Stimulated activated CD8-positive, alpha-beta memory T cell treated with anti-CD3 and anti-CD28 coated beads, Interleukin-4, amount 100 ng/mL, for 48 hours (primary cell): ENCODE data around the gene KAZALD1.

Experiments
- DNase-seq: peaks from one replicate; pipeline ENCODE4 v3.0.0-alpha.2; 2020

The KAZALD1 gene

GRCh38 chr10:101061624-101062231 is at the start of gene KAZALD1:
Gene KAZALD1 (plus strand): TSS chr10:101061989. CDS start chr10:101062593, 604 bp downstream.
- no peak for DNase-seq

- peak; percentile 90 for DNase-seq
Observed at GRCh38 chr10:101012525-101013364, 49.0 kb upstream of the KAZALD1 start.

- no peak for DNase-seq
Observed at GRCh38 chr10:101013365-101013825, 48.4 kb upstream of the KAZALD1 start.

GRCh38 chr10:101014230-101014884 is 47.4 kb upstream of the KAZALD1 start:
- DNase-seq, result peak; percentile 95

- no peak for DNase-seq
Observed at GRCh38 chr10:101014966-101015581, 46.7 kb upstream of the KAZALD1 start.

GRCh38 chr10:101015582-101015973 is 46.2 kb upstream of the KAZALD1 start:
- no peak for DNase-seq

- DNase-seq, result no peak
Observed at GRCh38 chr10:101016814-101017213, 45.0 kb upstream of the KAZALD1 start.

GRCh38 chr10:101018118-101018599 is 43.6 kb upstream of the KAZALD1 start:
- no peak for DNase-seq

GRCh38 chr10:101018600-101019439 is 43.0 kb upstream of the KAZALD1 start:
- DNase-seq, result peak; percentile 93

- no peak for DNase-seq
Observed at GRCh38 chr10:101019440-101019703, 42.4 kb upstream of the KAZALD1 start.

GRCh38 chr10:101020427-101021075 is 41.2 kb upstream of the KAZALD1 start:
- DNase-seq, result no peak

GRCh38 chr10:101021239-101021638 is 40.5 kb upstream of the KAZALD1 start:
- DNase-seq, result no peak

- no peak for DNase-seq
Observed at GRCh38 chr10:101021692-101022251, 40.0 kb upstream of the KAZALD1 start.

GRCh38 chr10:101022967-101023705 is 38.7 kb upstream of the KAZALD1 start:
- DNase-seq, result no peak

GRCh38 chr10:101027106-101027720 is 34.6 kb upstream of the KAZALD1 start:
- DNase-seq, result no peak

- no peak for DNase-seq
Observed at GRCh38 chr10:101028446-101029337, 33.1 kb upstream of the KAZALD1 start.

GRCh38 chr10:101029520-101030295 is 32.1 kb upstream of the KAZALD1 start:
- DNase-seq, result no peak

GRCh38 chr10:101030496-101031127 is 31.2 kb upstream of the KAZALD1 start:
- no peak for DNase-seq
